NCI-H2196 (cell line): ENCODE data around the gene USP5.
"Not testable (repeated sequence)": the region's sequence is repeated elsewhere in the genome, so short reads cannot be mapped to it uniquely, and the experiment has no call there.

Experiments used
- DNase-seq: peaks from one replicate; lab custom pipeline; 2025; ENCODE audit not compliant: unreplicated experiment; lab: John Stamatoyannopoulos, UW

USP5 gene

GRCh38 chr12:6865307-6865706, 13.4 kb downstream of the USP5 start:
- not testable (repeated sequence) for DNase-seq

GRCh38 chr12:6866163-6866919, 14.4 kb downstream of the USP5 start:
- DNase-seq = no peak

GRCh38 chr12:6866920-6867412, 15.0 kb downstream of the USP5 start:
- DNase-seq = no peak

- DNase-seq = peak; percentile 45
Observed at GRCh38 chr12:6867413-6868210, 15.7 kb downstream of the USP5 start, which contains the start of gene TPI1. Gene TPI1 (plus strand): TSS chr12:6867531. CDS start chr12:6867567, 36 bp downstream.

- DNase-seq = no peak
Observed at GRCh38 chr12:6868211-6869048, 16.5 kb downstream of the USP5 start.

GRCh38 chr12:6869049-6870021, 17.4 kb downstream of the USP5 start:
- peak; percentile 69 for DNase-seq

GRCh38 chr12:6870304-6870703, 18.4 kb downstream of the USP5 start:
- DNase-seq = not testable (repeated sequence)

GRCh38 chr12:6871052-6871957, 19.4 kb downstream of the USP5 start:
- DNase-seq = no peak

- DNase-seq = peak; percentile 57
Observed at GRCh38 chr12:6872073-6873048, 20.4 kb downstream of the USP5 start.

GRCh38 chr12:6873094-6874014, 21.4 kb downstream of the USP5 start, which contains the start of gene SPSB2:
Gene SPSB2 (minus strand): TSS chr12:6873303. CDS start chr12:6872901, 402 bp downstream.
- peak; percentile 88 for DNase-seq

- DNase-seq = not testable (repeated sequence)
Observed at GRCh38 chr12:6874015-6874368, 22.0 kb downstream of the USP5 start.

- DNase-seq = not testable (repeated sequence)
Observed at GRCh38 chr12:6879824-6880223, 27.9 kb downstream of the USP5 start.

- DNase-seq = no peak
Observed at GRCh38 chr12:6883252-6883651, 31.3 kb downstream of the USP5 start.

- DNase-seq = no peak
Observed at GRCh38 chr12:6883683-6884082, 31.7 kb downstream of the USP5 start.

GRCh38 chr12:6884539-6884938, 32.6 kb downstream of the USP5 start:
- no peak for DNase-seq

- not testable (repeated sequence) for DNase-seq
Observed at GRCh38 chr12:6886206-6886999, 34.5 kb downstream of the USP5 start.
